ENCODE results near the gene CRYL1. TPM values are rescaled to one million over a fixed set of nuclear protein-coding genes. Genes with fewer than 3 reads are reported as not detected.

Gene CRYL1
- total and polyA plus RNA-seq, 4 donors: 14.1 to 24.1 (median 22.1) TPM

GRCh38 chr13:20378721-20379120 is 146.9 kb downstream of the CRYL1 start:
- H3K9ac ChIP-seq (ENCODE audit: insufficient read depth in 1 of 2, low read length in 2 of 2): no peak overlapping the region
- no peak for DNase-seq

DNA sequence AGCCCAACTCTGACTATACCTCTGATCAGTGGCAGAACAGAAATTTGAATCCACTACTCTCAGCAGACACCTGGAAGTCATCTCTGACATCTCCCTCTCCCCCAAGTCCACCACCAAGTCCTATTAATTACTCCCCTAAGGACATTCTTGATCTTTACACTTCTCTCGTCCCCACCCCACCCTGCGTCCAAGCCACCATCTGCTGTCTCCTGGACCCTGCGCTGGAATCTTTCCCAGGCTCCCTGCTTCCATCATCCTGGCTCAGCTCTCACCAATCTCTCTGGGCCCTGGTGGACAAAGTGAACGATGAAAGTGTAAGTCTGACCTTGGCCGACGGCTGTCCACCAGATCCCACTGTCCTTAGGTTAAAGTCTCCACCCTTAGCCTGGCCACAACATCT is 147.9 kb downstream of the CRYL1 start:
- Histone ChIP-seq H3K27ac (ENCODE audit: low read depth in 1 of 2, low read length in 1 of 2) (no peak overlapping the region), H3K4me1 (ENCODE audit: control insufficient read depth in 5 of 5, insufficient read depth in 5 of 5, low read length in 5 of 5) (no peaks in the 10 kb centered on the region), H3K9me3 (ENCODE audit: control insufficient read depth in 4 of 4, insufficient read depth in 3 of 4, low read length in 3 of 4) (no peaks in the 10 kb centered on the region), H3K36me3 (ENCODE audit: control insufficient read depth in 4 of 4, insufficient read depth in 4 of 4, low read length in 4 of 4) (no peaks in the 10 kb centered on the region), H3K27me3 (ENCODE audit: control insufficient read depth in 3 of 3, insufficient read depth in 3 of 3, low read length in 2 of 3) (no peaks in the 10 kb centered on the region), H3K4me3 (no peak overlapping the region), H3K9ac (ENCODE audit: insufficient read depth in 1 of 2, low read length in 2 of 2) (no peak overlapping the region)
- DNase-seq: no peak
- 86 to 94% methylated on average over 6 of the region's 6 CpGs for WGBS, 2 donors
- ATAC-seq (ENCODE audit: insufficient read depth, low FRiP score): no peak
- TF ChIP-seq CTCF (IDR thresholded peaks at IDR 0.05; ENCODE audit: control extremely low read depth, extremely low read depth): no peak

More at GRCh38 chr13:20378721-20379120, 146.9 kb downstream of the CRYL1 start:
- peaks cover 0 to 2% (median 0%) of the 10 kb centered on the region in 3 donors for H3K27me3 ChIP-seq (ENCODE audit: control insufficient read depth in 3 of 3, insufficient read depth in 3 of 3, low read length in 2 of 3)
- no peaks in the 10 kb centered on the region for H3K36me3 ChIP-seq (ENCODE audit: control insufficient read depth in 4 of 4, insufficient read depth in 4 of 4, low read length in 4 of 4)
- no peak overlapping the region for H3K4me3 ChIP-seq
- no peaks in the 10 kb centered on the region for H3K4me1 ChIP-seq (ENCODE audit: control insufficient read depth in 5 of 5, insufficient read depth in 5 of 5, low read length in 5 of 5)
- no peaks in the 10 kb centered on the region for H3K9me3 ChIP-seq (ENCODE audit: control insufficient read depth in 4 of 4, insufficient read depth in 3 of 4, low read length in 3 of 4)
- no peak for TF ChIP-seq CTCF (IDR thresholded peaks at IDR 0.05; ENCODE audit: control extremely low read depth, extremely low read depth)
- ATAC-seq (ENCODE audit: insufficient read depth, low FRiP score): no peak
- 70 to 85% methylated on average over 6 of the region's 6 CpGs for WGBS, 2 donors
- no peak overlapping the region for H3K27ac ChIP-seq (ENCODE audit: low read depth in 1 of 2, low read length in 1 of 2)

- Histone ChIP-seq H3K4me1 (ENCODE audit: control insufficient read depth in 5 of 5, insufficient read depth in 5 of 5, low read length in 5 of 5) (no peaks in the 10 kb centered on the region), H3K36me3 (ENCODE audit: control insufficient read depth in 4 of 4, insufficient read depth in 4 of 4, low read length in 4 of 4) (no peaks in the 10 kb centered on the region), H3K4me3 (no peak overlapping the region), H3K27ac (ENCODE audit: low read depth in 1 of 2, low read length in 1 of 2) (no peak overlapping the region), H3K9ac (ENCODE audit: insufficient read depth in 1 of 2, low read length in 2 of 2) (no peak overlapping the region), H3K27me3 (ENCODE audit: control insufficient read depth in 3 of 3, insufficient read depth in 3 of 3, low read length in 2 of 3) (no peaks in the 10 kb centered on the region), H3K9me3 (ENCODE audit: control insufficient read depth in 4 of 4, insufficient read depth in 3 of 4, low read length in 3 of 4) (no peaks in the 10 kb centered on the region)
- DNase-seq (no peak), ATAC-seq (ENCODE audit: insufficient read depth, low FRiP score) (no peak)
- no peak for TF ChIP-seq CTCF (IDR thresholded peaks at IDR 0.05; ENCODE audit: control extremely low read depth, extremely low read depth)
- WGBS, 2 donors: 94 to 99% methylated on average over 6 of the region's 6 CpGs
Measured at GRCh38 chr13:20375871-20376270, 149.8 kb downstream of the CRYL1 start.

- H3K4me1 ChIP-seq (ENCODE audit: control insufficient read depth in 5 of 5, insufficient read depth in 5 of 5, low read length in 5 of 5): no peaks in the 10 kb centered on the region
- H3K36me3 ChIP-seq (ENCODE audit: control insufficient read depth in 4 of 4, insufficient read depth in 4 of 4, low read length in 4 of 4): no peaks in the 10 kb centered on the region
- H3K9me3 ChIP-seq (ENCODE audit: control insufficient read depth in 4 of 4, insufficient read depth in 3 of 4, low read length in 3 of 4): no peaks in the 10 kb centered on the region
- H3K27ac ChIP-seq (ENCODE audit: low read depth in 1 of 2, low read length in 1 of 2): no peak overlapping the region
- no peak overlapping the region for H3K9ac ChIP-seq (ENCODE audit: insufficient read depth in 1 of 2, low read length in 2 of 2)
- DNase-seq (no peak), ATAC-seq (ENCODE audit: insufficient read depth, low FRiP score) (no peak)
- TF ChIP-seq CTCF (IDR thresholded peaks at IDR 0.05; ENCODE audit: control extremely low read depth, extremely low read depth): no peak
- H3K4me3 ChIP-seq: no peak overlapping the region
- no peaks in the 10 kb centered on the region for H3K27me3 ChIP-seq (ENCODE audit: control insufficient read depth in 3 of 3, insufficient read depth in 3 of 3, low read length in 2 of 3)
Measured at GRCh38 chr13:20373861-20374260, 151.8 kb downstream of the CRYL1 start.
